GM18519 (cell line): ENCODE measurements around the gene CD2.

Experiments used
- ATAC-seq: cut with Tn5 transposase; IDR thresholded peaks from one replicate; pipeline ENCODE4 v1.9.1; 2021; ENCODE audit warnings: mild to moderate bottlenecking, moderate library complexity; ENCODE audit not compliant: unreplicated experiment, low FRiP score

Gene CD2, protein sequence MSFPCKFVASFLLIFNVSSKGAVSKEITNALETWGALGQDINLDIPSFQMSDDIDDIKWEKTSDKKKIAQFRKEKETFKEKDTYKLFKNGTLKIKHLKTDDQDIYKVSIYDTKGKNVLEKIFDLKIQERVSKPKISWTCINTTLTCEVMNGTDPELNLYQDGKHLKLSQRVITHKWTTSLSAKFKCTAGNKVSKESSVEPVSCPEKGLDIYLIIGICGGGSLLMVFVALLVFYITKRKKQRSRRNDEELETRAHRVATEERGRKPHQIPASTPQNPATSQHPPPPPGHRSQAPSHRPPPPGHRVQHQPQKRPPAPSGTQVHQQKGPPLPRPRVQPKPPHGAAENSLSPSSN

DNA sequence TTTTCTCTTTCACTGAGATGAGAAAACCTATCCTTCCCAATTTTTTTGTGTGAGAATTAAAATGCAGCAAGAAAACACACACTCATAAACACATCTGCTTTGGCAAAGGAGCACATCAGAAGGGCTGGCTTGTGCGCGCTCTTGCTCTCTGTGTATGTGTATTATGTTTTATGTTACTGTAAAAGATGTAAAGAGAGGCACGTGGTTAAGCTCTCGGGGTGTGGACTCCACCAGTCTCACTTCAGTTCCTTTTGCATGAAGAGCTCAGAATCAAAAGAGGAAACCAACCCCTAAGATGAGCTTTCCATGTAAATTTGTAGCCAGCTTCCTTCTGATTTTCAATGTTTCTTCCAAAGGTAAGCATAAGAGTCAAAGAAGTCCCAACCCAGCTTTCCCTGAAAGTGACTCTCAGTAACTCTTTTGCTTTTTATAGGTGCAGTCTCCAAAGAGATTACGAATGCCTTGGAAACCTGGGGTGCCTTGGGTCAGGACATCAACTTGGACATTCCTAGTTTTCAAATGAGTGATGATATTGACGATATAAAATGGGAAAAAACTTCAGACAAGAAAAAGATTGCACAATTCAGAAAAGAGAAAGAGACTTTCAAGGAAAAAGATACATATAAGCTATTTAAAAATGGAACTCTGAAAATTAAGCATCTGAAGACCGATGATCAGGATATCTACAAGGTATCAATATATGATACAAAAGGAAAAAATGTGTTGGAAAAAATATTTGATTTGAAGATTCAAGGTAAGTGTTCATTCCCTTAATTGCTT lies at the start of gene CD2:
Gene CD2, plus strand, starts transcription at position 233 of the 780 bp plus-strand sequence. Its CDS starts 63 bp downstream, at position 296.
- ATAC-seq: no peak

- ATAC-seq: no peak
Measured at GRCh38 chr1:116706123-116706522, 48.1 kb upstream of the CD2 start.

DNA sequence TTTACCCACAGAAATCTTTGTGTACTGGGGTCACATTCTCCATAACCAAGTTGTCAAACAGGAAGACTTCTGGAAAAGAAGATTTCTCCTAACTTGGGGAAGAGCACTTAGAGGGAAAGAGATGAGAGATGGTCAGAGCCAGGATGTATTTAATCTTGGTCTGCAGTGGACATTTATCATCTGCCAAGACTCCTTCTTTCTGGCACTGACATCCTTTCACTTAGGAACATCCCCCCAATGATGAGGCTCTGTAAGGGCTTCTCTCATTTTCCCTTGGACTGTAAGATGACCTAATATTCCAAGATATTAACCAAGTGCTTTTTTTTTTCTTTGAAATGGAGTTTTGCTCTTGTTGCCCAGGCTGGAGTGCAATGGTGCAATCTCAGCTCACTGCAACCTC lies 47.4 kb upstream of the CD2 start:
- ATAC-seq: no peak

DNA sequence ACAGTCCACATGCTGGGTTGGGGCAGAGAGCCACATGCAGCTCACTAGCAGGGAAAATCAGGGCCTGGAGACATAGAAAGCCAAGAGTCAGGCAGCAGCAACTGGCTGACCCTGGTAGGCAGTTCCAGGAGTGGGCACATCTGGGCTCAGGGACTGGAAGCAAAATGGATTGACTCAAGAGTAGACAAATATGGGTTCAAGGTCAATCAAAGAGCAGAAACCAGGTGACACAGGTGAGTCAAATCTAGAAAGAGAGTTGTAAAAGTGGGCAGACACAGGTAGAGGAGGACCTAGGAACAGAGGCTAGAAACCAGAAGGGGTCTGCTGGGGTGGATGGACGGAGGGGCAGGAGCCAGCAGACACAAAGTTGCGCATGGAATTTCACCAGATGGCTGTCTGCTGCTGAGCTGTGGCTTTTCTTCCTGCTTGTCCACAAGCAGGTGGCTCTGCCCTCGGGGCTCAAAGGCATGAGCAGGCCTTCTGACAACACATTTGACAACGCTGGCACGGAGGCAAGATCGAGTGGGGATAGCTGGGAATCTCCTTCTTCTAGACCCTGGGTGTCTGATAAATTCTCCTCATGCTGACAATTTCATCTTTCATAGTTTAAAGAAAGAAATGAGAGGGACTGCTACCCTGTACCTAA lies 45.9 kb upstream of the CD2 start:
- ATAC-seq: no peak

- no peak for ATAC-seq
Measured at GRCh38 chr1:116709666-116710167, 44.5 kb upstream of the CD2 start.

DNA sequence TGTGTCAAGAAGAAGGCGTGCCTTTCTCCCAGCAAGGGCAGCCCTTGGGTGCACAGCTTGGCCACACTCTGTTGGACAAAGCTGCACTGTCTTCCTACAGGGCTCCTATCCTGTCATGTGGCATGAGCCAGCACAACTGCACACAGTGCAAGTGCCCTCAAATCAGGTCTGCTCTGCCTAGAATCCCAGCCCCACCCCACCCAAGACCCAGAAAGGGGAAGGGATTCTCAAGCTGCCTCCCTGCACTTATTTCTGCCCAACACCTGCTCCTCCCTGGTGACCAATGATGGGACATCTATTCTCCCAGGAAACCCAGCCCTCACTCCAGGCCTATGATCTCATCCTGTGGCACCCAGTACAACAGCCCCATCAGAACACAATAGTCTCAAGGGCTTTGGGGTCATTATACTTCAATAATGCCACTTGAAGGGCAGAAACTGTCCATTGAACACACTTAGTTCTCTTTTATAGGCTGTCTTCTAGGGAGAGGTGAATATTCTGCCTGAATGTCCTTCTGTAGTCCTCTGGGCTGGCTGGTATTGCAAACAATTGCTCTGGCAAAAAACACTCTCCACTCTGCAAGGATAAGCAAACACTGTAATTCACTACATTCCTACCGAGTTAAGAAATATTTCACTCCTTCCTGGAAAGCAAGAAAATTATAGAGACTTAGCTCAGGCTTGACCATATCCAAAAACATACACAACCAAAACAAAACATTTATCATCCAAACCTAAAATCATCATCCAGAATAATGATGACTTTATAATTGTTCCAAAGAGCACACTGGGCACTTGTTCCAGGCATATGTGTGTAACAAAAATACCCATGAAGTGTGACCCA lies 43.6 kb upstream of the CD2 start:
- ATAC-seq: no peak

DNA sequence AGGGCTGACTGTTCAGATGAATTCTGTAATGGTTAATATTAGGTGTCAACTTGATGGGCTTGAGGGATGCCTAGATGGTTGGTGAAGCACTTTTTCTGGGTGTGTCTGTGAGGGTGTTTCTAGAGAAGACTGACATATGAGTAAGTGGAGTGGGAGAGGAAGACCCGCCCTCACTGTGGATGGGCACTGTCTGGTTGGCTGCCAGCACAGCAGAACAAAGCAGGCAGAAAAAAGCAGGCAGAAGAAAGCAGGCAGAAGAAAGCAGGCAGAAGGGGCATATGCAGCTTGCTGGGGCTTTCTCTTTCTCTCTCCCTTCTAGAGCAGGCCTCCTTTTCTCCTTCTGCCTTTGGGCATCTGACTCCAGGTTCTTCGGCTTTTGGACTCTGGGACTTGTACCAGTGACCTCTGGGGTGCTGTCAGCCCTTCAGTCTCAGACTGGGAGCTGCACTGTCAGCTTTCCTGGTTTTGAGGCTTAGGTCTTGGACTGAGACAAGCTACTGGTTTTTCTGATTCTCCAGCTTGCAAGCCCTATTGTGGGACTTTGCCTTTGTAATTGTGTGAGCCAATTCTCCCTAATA lies 42.9 kb upstream of the CD2 start:
- ATAC-seq: no peak

DNA sequence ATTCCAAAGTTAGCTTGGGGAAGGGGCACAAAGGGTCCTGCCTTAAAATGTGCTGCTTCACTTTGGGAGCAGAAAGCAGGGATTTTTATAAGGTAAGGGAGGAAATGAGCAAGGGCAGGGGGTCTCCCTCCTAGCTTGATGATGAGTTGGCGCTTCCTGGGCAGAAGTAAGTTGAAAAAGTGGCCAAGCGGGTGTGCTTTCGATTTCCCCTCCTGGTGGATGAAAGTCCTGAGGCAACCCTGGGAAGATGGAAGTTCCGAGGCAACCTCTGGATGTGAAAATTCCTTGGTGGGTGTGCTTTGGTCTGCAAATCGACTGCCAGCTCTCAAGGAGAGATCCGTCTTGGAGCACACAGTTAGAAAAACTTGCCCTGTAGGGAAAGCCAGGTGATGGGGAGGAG lies 41.7 kb upstream of the CD2 start:
- ATAC-seq: no peak

- ATAC-seq: no peak
Measured at GRCh38 chr1:116713474-116713873, 40.8 kb upstream of the CD2 start.

- no peak for ATAC-seq
Measured at GRCh38 chr1:116716391-116716790, 37.8 kb upstream of the CD2 start.

- no peak for ATAC-seq
Measured at GRCh38 chr1:116717318-116717717, 36.9 kb upstream of the CD2 start.

GRCh38 chr1:116720364-116721038 lies 33.7 kb upstream of the CD2 start:
- no peak for ATAC-seq

GRCh38 chr1:116721039-116721405 lies 33.2 kb upstream of the CD2 start:
- ATAC-seq: no peak

- ATAC-seq: no peak
Measured at GRCh38 chr1:116721451-116722007, 32.7 kb upstream of the CD2 start.

GRCh38 chr1:116722016-116722838 lies 32.0 kb upstream of the CD2 start:
- no peak for ATAC-seq

GRCh38 chr1:116724765-116725375 lies 29.4 kb upstream of the CD2 start:
- ATAC-seq: no peak

- no peak for ATAC-seq
Measured at GRCh38 chr1:116725798-116726197, 28.4 kb upstream of the CD2 start.
